Smooth muscle cell (in vitro differentiated cells): ENCODE results near the gene CRHR1. TPM values are rescaled to one million over a fixed set of nuclear protein-coding genes. Genes with fewer than 3 reads are reported as not detected.

Experiments
- DNase-seq: peaks from one replicate; lab custom pipeline; 2025; ENCODE audit not compliant: unreplicated experiment; lab: John Stamatoyannopoulos, UW
- H2AFZ ChIP-seq: fragments of 200-600 bp; sonication (generic); 2 replicates; pipeline ENCODE4 v1.6.0; 2016; ENCODE audit warnings: antibody characterized with exemption, low read depth, mild to moderate bottlenecking
- H3F3A ChIP-seq: fragments of 200-600 bp; sonication (generic); 2 replicates; pipeline ENCODE4 v1.6.0; 2017; ENCODE audit warnings: antibody characterized with exemption, low read depth
- H3K27ac ChIP-seq: fragments of 200-600 bp; sonication (generic); 2 replicates; pipeline ENCODE4 v1.5.1; 2016; ENCODE audit warnings: low read depth, mild to moderate bottlenecking
- H3K27me3 ChIP-seq: fragments of 200-600 bp; sonication (generic); 2 replicates; pipeline ENCODE4 v1.6.1; 2016; ENCODE audit warnings: low read depth, mild to moderate bottlenecking
- H3K36me3 ChIP-seq: fragments of 200-600 bp; sonication (generic); 2 replicates; pipeline ENCODE4 v1.5.1; 2016; ENCODE audit warnings: low read depth
- H3K4me1 ChIP-seq: fragments of 200-600 bp; sonication (generic); 2 replicates; pipeline ENCODE4 v1.5.1; 2016; ENCODE audit warnings: low read depth
- H3K4me2 ChIP-seq: fragments of 200-600 bp; sonication (generic); 2 replicates; pipeline ENCODE4 v1.6.0; 2016; ENCODE audit warnings: mild to moderate bottlenecking
- H3K4me3 ChIP-seq: fragments of 200-600 bp; sonication (generic); 2 replicates; pipeline ENCODE4 v1.5.1; 2016; ENCODE audit warnings: mild to moderate bottlenecking
- H3K79me2 ChIP-seq: fragments of 200-600 bp; sonication (generic); 2 replicates; pipeline ENCODE4 v1.6.0; 2016; ENCODE audit warnings: low read depth, mild to moderate bottlenecking
- H3K9ac ChIP-seq: fragments of 200-600 bp; sonication (generic); 2 replicates; pipeline ENCODE4 v1.6.0; 2016; ENCODE audit warnings: low read depth
- H3K9me3 ChIP-seq: fragments of 200-600 bp; sonication (generic); replicated peaks from 2 replicates; pipeline ENCODE4 v1.5.1; 2016; ENCODE audit warnings: low read depth
- H4K20me1 ChIP-seq: fragments of 200-600 bp; sonication (generic); 2 replicates; pipeline ENCODE4 v1.6.0; 2016; ENCODE audit warnings: low read depth
- WGBS: methylation state at CpG from one replicate; pipeline ENCODE4 v1.1.7; 2016; ENCODE audit warnings: low lambda C conversion rate; 5-methylcytosine and 5-hydroxymethylcytosine counted together
- polyA plus RNA-seq: library from polyadenylated mRNA; unstranded; fragments of >200 nt; fragmentation: Nextera tagmentation; extraction: Ambion mirVana; gene quantifications from 2 replicates; pipeline ENCODE4 v1.2.1, GENCODE V29; 2016
- total RNA-seq: library from RNA; depleted of rRNA; stranded (reverse); fragments of >200 nt; gene quantifications from 2 replicates; pipeline ENCODE4 v1.2.3, GENCODE V29; 2014
- TF ChIP-seq, protein P1 (sequence below): fragments of 200-600 bp; sonication (generic); IDR thresholded peaks from 2 replicates; pipeline ENCODE4 v1.5.1; 2017; ENCODE audit warnings: borderline replicate concordance, mild to moderate bottlenecking, antibody characterized with exemption; ENCODE audit not compliant: insufficient read depth, poor library complexity, severe bottlenecking

The CRHR1 gene
- total and polyA plus RNA-seq, 2 experiments from 2014 or later, result 0.09 TPM; not detected in 1

- Histone ChIP-seq H3K36me3 (no peaks in the 10 kb centered on the region), H3K27me3 (peaks cover 88% of the 10 kb centered on the region), H3K4me1 (peaks cover 12% of the 10 kb centered on the region), H3F3A (peaks cover 7% of the 10 kb centered on the region), H3K9me3 (no peaks in the 10 kb centered on the region), H3K4me3 (no peak overlapping the region), H3K9ac (no peak overlapping the region), H4K20me1 (no peaks in the 10 kb centered on the region), H3K79me2 (no peaks in the 10 kb centered on the region), H3K4me2 (peak overlapping the region; percentile 96), H2AFZ (no peak overlapping the region), H3K27ac (no peak overlapping the region)
- no peak for DNase-seq
- WGBS, result 26% methylated on average over 28 of the region's 32 CpGs
- TF ChIP-seq, protein P1, sequence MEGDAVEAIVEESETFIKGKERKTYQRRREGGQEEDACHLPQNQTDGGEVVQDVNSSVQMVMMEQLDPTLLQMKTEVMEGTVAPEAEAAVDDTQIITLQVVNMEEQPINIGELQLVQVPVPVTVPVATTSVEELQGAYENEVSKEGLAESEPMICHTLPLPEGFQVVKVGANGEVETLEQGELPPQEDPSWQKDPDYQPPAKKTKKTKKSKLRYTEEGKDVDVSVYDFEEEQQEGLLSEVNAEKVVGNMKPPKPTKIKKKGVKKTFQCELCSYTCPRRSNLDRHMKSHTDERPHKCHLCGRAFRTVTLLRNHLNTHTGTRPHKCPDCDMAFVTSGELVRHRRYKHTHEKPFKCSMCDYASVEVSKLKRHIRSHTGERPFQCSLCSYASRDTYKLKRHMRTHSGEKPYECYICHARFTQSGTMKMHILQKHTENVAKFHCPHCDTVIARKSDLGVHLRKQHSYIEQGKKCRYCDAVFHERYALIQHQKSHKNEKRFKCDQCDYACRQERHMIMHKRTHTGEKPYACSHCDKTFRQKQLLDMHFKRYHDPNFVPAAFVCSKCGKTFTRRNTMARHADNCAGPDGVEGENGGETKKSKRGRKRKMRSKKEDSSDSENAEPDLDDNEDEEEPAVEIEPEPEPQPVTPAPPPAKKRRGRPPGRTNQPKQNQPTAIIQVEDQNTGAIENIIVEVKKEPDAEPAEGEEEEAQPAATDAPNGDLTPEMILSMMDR, result peak; percentile 54
Observed at GRCh38 chr17:45782889-45783592, 1.1 kb upstream of the CRHR1 start.

DNA sequence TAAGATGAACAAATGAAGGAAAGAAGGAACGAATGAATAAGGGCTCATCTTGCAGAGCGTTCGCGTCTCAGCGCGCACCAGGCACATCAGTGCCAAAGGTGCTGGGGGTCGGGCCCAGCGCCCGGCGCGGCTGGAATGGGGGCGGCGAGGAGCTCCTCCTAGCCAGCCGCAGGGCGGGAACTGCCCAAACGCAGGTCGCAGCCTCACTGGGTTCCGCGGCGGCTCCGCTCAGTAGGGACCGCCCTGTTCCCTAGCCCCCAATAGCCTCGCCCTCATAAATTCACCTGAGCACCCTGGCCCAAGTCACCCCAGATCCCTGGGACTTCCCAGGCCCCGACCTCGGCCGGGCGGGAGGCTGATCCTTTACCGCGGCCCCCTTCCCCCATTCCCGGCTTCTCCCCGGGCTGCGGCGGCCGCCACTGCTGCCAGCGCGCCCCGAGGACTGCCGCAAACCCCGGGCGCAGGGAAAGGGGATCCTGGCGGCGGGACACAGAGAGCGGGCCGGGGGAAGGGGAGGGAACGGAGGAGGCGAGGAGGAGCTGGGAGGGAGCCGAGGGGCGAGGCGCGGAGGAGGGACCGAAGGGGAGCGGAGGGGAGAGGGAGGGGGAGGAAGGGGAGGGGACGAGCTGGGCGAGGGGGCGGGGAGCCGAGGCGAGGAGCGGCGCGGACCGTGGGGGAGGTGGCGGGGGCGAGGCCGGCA, 377 bp upstream of the CRHR1 start:
- H3K27me3 ChIP-seq, result peaks cover 91% of the 10 kb centered on the region
- H3K4me1 ChIP-seq, result peaks cover 12% of the 10 kb centered on the region
- H3K79me2 ChIP-seq, result no peaks in the 10 kb centered on the region
- H3K36me3 ChIP-seq, result no peaks in the 10 kb centered on the region
- 2% methylated on average over 20 of the region's 64 CpGs for WGBS
- H2AFZ ChIP-seq, result no peak overlapping the region
- H3K4me2 ChIP-seq, result peak overlapping the region; percentile 96
- peaks cover 7% of the 10 kb centered on the region for H3F3A ChIP-seq
- DNase-seq, result no peak
- TF ChIP-seq, protein P1, result no peak
- H3K27ac ChIP-seq, result no peak overlapping the region
- H3K9ac ChIP-seq, result no peak overlapping the region
- no peaks in the 10 kb centered on the region for H3K9me3 ChIP-seq
- no peaks in the 10 kb centered on the region for H4K20me1 ChIP-seq
- peak overlapping the region; percentile 53 for H3K4me3 ChIP-seq

DNA sequence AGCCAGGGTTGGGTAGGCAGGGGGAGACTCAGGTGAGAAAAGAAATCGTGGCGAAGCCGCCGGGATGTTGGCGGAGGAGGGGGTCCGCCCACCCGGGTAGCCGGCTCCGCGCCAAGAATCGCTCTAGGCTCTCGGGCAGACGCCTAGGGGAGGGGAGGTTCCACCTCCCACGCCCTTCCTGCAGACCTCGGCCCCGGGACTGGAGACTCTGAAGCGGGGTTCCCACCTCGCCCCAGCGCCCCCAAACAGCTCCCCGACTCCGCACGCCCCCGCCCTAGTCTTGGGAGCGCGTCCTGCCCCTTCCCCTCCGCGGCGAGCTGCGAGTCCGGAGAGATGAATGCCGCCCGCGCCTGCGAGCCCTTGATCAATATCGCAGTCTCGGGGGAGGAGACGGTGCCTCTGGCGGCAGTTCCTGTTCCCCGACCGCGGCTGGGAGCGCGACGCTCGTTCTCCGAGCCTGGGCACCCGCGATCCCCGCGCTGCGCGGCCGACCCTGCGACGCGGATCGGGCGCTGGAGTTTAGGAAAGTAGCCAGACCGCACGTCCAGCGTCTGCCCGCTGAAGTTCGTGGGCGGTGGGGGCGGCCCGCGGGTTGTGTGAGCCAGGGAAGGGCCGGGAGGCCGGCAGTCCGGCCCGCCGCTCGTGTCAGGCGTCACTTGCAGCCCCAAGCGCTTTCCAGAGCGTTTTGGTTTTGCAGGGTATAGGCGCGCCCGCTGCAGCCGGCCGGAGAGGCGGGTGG, 790 bp downstream of the CRHR1 start:
- Histone ChIP-seq H3K27ac (no peak overlapping the region), H3K4me1 (peaks cover 12% of the 10 kb centered on the region), H3K4me2 (peak overlapping the region; percentile 96), H3K79me2 (no peaks in the 10 kb centered on the region), H3K27me3 (peaks cover 97% of the 10 kb centered on the region), H3K36me3 (no peaks in the 10 kb centered on the region), H2AFZ (peak overlapping the region; percentile 36), H3K4me3 (peak overlapping the region; percentile 53), H4K20me1 (no peaks in the 10 kb centered on the region), H3K9me3 (no peaks in the 10 kb centered on the region), H3F3A (peaks cover 7% of the 10 kb centered on the region), H3K9ac (no peak overlapping the region)
- no peak for DNase-seq
- TF ChIP-seq, protein P1, result no peak
- 2% methylated on average over 78 of the region's 82 CpGs for WGBS
